Liver (tissue), 9 donors: ENCODE results near the gene RFNG. TPM values are rescaled to one million over a fixed set of nuclear protein-coding genes. Genes with fewer than 3 reads are reported as not detected.

Experiments
- DNase-seq: peaks from one replicate; pipeline ENCODE4 v3.0.0-alpha.2; 2017; ENCODE audit warnings: low spot score
- H3K27ac ChIP-seq, 2 donors: one replicate each; pipeline ENCODE4 v1.7.0; 2013; ENCODE audit warnings: inconsistent platforms in 2 of 2, low read length in 2 of 2, control low read depth in 1 of 2, low read depth in 1 of 2, mild to moderate bottlenecking in 1 of 2
- H3K27me3 ChIP-seq, 4 donors: one replicate each; pipeline versions ENCODE4 v1.6.1 to v1.7.0; 2013; ENCODE audit warnings: low read length in 3 of 4, inconsistent platforms in 1 of 4, mild to moderate bottlenecking in 1 of 4, moderate library complexity in 1 of 4; ENCODE audit not compliant: control insufficient read depth in 4 of 4, insufficient read depth in 4 of 4
- H3K36me3 ChIP-seq, 4 donors: one replicate each; pipeline versions ENCODE4 v1.6.1 to v1.7.0; 2013; ENCODE audit warnings: low read length in 3 of 4, mild to moderate bottlenecking in 3 of 4, low read depth in 1 of 4, moderate library complexity in 1 of 4; ENCODE audit not compliant: control insufficient read depth in 4 of 4, insufficient read depth in 3 of 4
- H3K4me1 ChIP-seq, 4 donors: one replicate each; pipeline versions ENCODE4 v1.6.1 to v1.7.0; 2013; ENCODE audit warnings: low read length in 3 of 4, mild to moderate bottlenecking in 3 of 4, moderate library complexity in 1 of 4; ENCODE audit not compliant: control insufficient read depth in 4 of 4, insufficient read depth in 4 of 4
- H3K4me3 ChIP-seq, 3 donors: one replicate each; pipeline versions ENCODE4 v1.6.1 to v1.7.0; 2013; ENCODE audit warnings: low read length in 3 of 3, control low read depth in 1 of 3, low read depth in 1 of 3, mild to moderate bottlenecking in 1 of 3
- H3K9ac ChIP-seq, 2 donors: one replicate each; pipeline ENCODE4 v1.7.0; 2013; ENCODE audit warnings: low read length in 2 of 2, mild to moderate bottlenecking in 2 of 2, moderate library complexity in 2 of 2, control low read depth in 1 of 2, low read depth in 1 of 2
- H3K9me3 ChIP-seq, 4 donors: one replicate each; pipeline versions ENCODE4 v1.6.1 to v1.7.0; 2013; ENCODE audit warnings: low read length in 3 of 4; ENCODE audit not compliant: control insufficient read depth in 4 of 4
- CTCF ChIP-seq: fragments of 150-350 bp; IDR thresholded peaks from 2 replicates; pipeline ENCODE4 v1.5.1; 2017; ENCODE audit warnings: improper control_type of control experiment, low read depth, low read length; ENCODE audit not compliant: missing input control
- GABPA ChIP-seq, 2 donors: IDR thresholded peaks in 1 of 2; conservative IDR thresholded peaks in 1 of 2; 2 replicates each; pipeline ENCODE4 v1.6.1; 2016; ENCODE audit warnings: antibody characterized with exemption in 2 of 2, mild to moderate bottlenecking in 1 of 2, moderate library complexity in 1 of 2
- JUND ChIP-seq, 2 donors: IDR thresholded peaks; 2 replicates each; pipeline ENCODE4 v1.6.1; 2016; ENCODE audit warnings: antibody characterized with exemption in 2 of 2
- MAX ChIP-seq: IDR thresholded peaks from 2 replicates; pipeline ENCODE4 v1.6.1; 2016; ENCODE audit warnings: antibody characterized with exemption
- NR2F2 ChIP-seq: IDR thresholded peaks from 2 replicates; pipeline ENCODE4 v1.6.1; 2016; ENCODE audit warnings: antibody characterized with exemption
- REST ChIP-seq: IDR thresholded peaks from 2 replicates; pipeline ENCODE4 v1.6.1; 2016; ENCODE audit warnings: antibody characterized with exemption, mild to moderate bottlenecking
- RXRA ChIP-seq, 2 donors: IDR thresholded peaks; 2 replicates each; pipeline ENCODE4 v1.6.1; 2017 to 2018; ENCODE audit warnings: antibody characterized with exemption in 2 of 2, mild to moderate bottlenecking in 1 of 2
- SP1 ChIP-seq: IDR thresholded peaks from 2 replicates; pipeline ENCODE4 v1.6.1; 2018; ENCODE audit warnings: antibody characterized with exemption, mild to moderate bottlenecking
- TAF1 ChIP-seq: conservative IDR thresholded peaks from 2 replicates; pipeline ENCODE4 v1.6.1; 2016; ENCODE audit warnings: antibody characterized with exemption, mild to moderate bottlenecking
- YY1 ChIP-seq: IDR thresholded peaks from 2 replicates; pipeline ENCODE4 v1.6.1; 2016; ENCODE audit warnings: antibody characterized with exemption, mild to moderate bottlenecking
- WGBS: extraction: QIAGEN DNeasy Blood & Tissue Kit; methylation state at CpG from one replicate; pipeline ENCODE4 v1.1.7; 2013; 5-methylcytosine and 5-hydroxymethylcytosine counted together
- polyA plus RNA-seq, 2 donors: library from polyadenylated mRNA; stranded (reverse) in 1 of 2; unstranded in 1 of 2; fragments of 200-250 nt in 1 of 2; fragments of >200 nt in 1 of 2; fragmentation: Nextera tagmentation in 1 of 2; extraction: Ambion mirVana in 1 of 2; gene quantifications; one replicate each; pipeline versions ENCODE4 v1.2.1 to v1.2.3, GENCODE V29; 2013 to 2015
- total RNA-seq, 2 donors: library from RNA; depleted of rRNA; stranded (reverse); fragments of >200 nt; gene quantifications; one replicate each; pipeline ENCODE4 v1.2.3, GENCODE V29; 2014
- TF ChIP-seq, protein P1 (sequence below): IDR thresholded peaks from 2 replicates; pipeline ENCODE4 v1.6.1; 2016; ENCODE audit warnings: antibody characterized with exemption
- TF ChIP-seq, protein P2 (sequence below): IDR thresholded peaks from 2 replicates; pipeline ENCODE4 v1.6.1; 2016; ENCODE audit warnings: antibody characterized with exemption
- donor health status: healthy.
- donor health status: healthy.
- donor health status: healthy.
- donor health status: healthy.
- donor health status: healthy.

The RFNG gene
- total and polyA plus RNA-seq, 4 donors: 15.0 to 36.0 (median 23.4) TPM

DNA sequence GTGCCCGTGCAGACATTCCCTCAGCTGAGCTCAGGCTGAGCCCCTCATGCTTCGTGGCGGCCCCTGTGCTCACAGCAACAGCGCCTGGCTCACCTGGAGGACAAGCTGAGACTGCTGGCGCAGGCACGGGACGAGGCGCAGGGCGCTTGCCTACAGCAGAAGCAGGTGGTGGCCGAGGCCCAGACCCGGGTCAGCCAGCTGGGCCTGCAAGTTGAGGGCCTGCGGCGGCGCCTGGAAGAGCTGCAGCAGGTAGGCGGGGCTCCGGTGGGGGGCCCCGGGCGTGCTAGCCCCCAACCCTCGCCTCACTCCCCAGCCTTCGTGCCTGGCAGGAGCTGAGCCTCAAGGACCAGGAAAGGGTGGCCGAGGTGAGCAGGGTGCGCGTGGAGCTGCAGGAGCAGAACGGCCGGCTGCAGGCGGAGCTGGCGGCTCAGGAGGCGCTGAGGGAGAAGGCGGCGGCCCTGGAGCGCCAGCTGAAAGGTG is 21.6 kb downstream of the RFNG start:
- WGBS: 55% methylated on average over 31 of the region's 31 CpGs
- Histone ChIP-seq H3K9ac (no peak overlapping the region), H3K9me3 (no peaks in the 10 kb centered on the region), H3K4me3 (no peak overlapping the region), H3K36me3 (peaks cover 0 to 1% (median 0%) of the 10 kb centered on the region in 4 donors), H3K27ac (no peak overlapping the region), H3K27me3 (no peaks in the 10 kb centered on the region), H3K4me1 (peaks cover 12 to 55% (median 34%) of the 10 kb centered on the region in 4 donors)
- no peak for DNase-seq
- no peak for TF ChIP-seq TAF1
- no peak for TF ChIP-seq YY1
- TF ChIP-seq SP1: no peak
- no peak for TF ChIP-seq CTCF
- TF ChIP-seq, protein P1, sequence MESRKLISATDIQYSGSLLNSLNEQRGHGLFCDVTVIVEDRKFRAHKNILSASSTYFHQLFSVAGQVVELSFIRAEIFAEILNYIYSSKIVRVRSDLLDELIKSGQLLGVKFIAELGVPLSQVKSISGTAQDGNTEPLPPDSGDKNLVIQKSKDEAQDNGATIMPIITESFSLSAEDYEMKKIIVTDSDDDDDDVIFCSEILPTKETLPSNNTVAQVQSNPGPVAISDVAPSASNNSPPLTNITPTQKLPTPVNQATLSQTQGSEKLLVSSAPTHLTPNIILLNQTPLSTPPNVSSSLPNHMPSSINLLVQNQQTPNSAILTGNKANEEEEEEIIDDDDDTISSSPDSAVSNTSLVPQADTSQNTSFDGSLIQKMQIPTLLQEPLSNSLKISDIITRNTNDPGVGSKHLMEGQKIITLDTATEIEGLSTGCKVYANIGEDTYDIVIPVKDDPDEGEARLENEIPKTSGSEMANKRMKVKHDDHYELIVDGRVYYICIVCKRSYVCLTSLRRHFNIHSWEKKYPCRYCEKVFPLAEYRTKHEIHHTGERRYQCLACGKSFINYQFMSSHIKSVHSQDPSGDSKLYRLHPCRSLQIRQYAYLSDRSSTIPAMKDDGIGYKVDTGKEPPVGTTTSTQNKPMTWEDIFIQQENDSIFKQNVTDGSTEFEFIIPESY: no peak
- TF ChIP-seq, protein P2, sequence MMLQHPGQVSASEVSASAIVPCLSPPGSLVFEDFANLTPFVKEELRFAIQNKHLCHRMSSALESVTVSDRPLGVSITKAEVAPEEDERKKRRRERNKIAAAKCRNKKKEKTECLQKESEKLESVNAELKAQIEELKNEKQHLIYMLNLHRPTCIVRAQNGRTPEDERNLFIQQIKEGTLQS: no peak
- TF ChIP-seq MAX: no peak

GRCh38 chr17:82029391-82029790 is 22.2 kb downstream of the RFNG start:
- no peaks in the 10 kb centered on the region for H3K36me3 ChIP-seq

DNA sequence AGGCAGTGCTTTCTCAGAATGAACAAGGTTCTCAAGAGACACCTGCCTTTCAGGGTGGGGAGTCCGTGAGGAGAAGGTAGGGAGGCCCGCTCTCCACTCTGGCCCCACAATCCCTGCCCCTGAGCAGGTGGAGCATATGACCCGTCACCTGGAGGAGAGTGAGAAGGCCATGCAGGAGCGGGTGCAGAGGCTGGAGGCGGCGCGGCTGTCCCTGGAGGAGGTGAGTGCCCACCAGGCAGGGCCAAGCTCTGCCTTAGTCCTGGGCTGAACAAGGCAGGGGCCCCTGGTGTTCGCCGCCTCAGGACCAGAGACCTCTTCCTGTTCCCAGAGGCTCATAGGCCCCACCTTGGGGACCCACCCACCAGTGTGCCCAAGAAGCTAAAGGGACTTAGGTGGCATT is 22.6 kb downstream of the RFNG start:
- no peak overlapping the region for H3K9ac ChIP-seq
- no peak for DNase-seq
- no peaks in the 10 kb centered on the region for H3K27me3 ChIP-seq
- H3K4me1 ChIP-seq: peaks cover 16 to 63% (median 38%) of the 10 kb centered on the region in 4 donors
- H3K4me3 ChIP-seq: no peak overlapping the region
- H3K27ac ChIP-seq: no peak overlapping the region
- no peaks in the 10 kb centered on the region for H3K36me3 ChIP-seq
- 97% methylated on average over 9 of the region's 9 CpGs for WGBS
- H3K9me3 ChIP-seq: no peaks in the 10 kb centered on the region
- TF ChIP-seq TAF1 (no peak), RXRA (IDR thresholded peaks at IDR 0.05) (no peak), GABPA (IDR thresholded peaks at IDR 0.05 in 1 of 2, conservative IDR thresholded peaks at IDR 0.05 in 1 of 2) (no peak), REST (no peak), JUND (IDR thresholded peaks at IDR 0.05) (no peak), SP1 (no peak)
- TF ChIP-seq, protein P2: no peak
- TF ChIP-seq, protein P1: no peak

More at GRCh38 chr17:82029391-82029790, 22.2 kb downstream of the RFNG start:
- 69% methylated on average over 16 of the region's 16 CpGs for WGBS
- Histone ChIP-seq H3K27me3 (no peaks in the 10 kb centered on the region), H3K27ac (no peak overlapping the region), H3K9ac (no peak overlapping the region), H3K4me3 (no peak overlapping the region), H3K4me1 (peaks cover 12 to 58% (median 35%) of the 10 kb centered on the region in 4 donors), H3K9me3 (no peaks in the 10 kb centered on the region)
- TF ChIP-seq GABPA (IDR thresholded peaks at IDR 0.05 in 1 of 2, conservative IDR thresholded peaks at IDR 0.05 in 1 of 2): no peak
- no peak for TF ChIP-seq SP1
- no peak for TF ChIP-seq RXRA (IDR thresholded peaks at IDR 0.05)
- TF ChIP-seq, protein P2: no peak
- TF ChIP-seq YY1: no peak
- no peak for TF ChIP-seq NR2F2
- DNase-seq: no peak
